Psoas muscle (tissue), 8 donors: ENCODE measurements around the gene PSMD2. TPM values are rescaled to one million over a fixed set of nuclear protein-coding genes. Genes with fewer than 3 reads are reported as not detected.

Experiments used
- ATAC-seq, 4 donors: fragments of 200-7000 bp; cut with Tn5 transposase; one replicate each; pipeline ENCODE4 v1.9.1; 2020; ENCODE audit warnings: moderate library complexity in 3 of 4, mild to moderate bottlenecking in 2 of 4
- DNase-seq, 2 donors: peaks; one replicate each; pipeline ENCODE4 v3.0.0-alpha.2; 2020
- H3K27ac ChIP-seq: fragments of 200-600 bp; one replicate; pipeline ENCODE4 v1.8.0; 2022
- H3K27me3 ChIP-seq, 3 donors: fragments of 200-600 bp in 1 of 3; one replicate each; pipeline versions ENCODE4 v1.6.1 to v1.8.0; 2013 to 2022; ENCODE audit warnings: low read length in 2 of 3, mild to moderate bottlenecking in 2 of 3, moderate library complexity in 1 of 3; ENCODE audit not compliant: insufficient read depth in 3 of 3
- H3K36me3 ChIP-seq, 2 donors: fragments of 200-600 bp in 1 of 2; one replicate each; pipeline versions ENCODE4 v1.6.1 to v1.8.0; 2013 to 2022; ENCODE audit warnings: low read depth in 1 of 2, mild to moderate bottlenecking in 1 of 2, moderate library complexity in 1 of 2; ENCODE audit not compliant: insufficient read depth in 1 of 2
- H3K4me1 ChIP-seq: fragments of 200-600 bp; one replicate; pipeline ENCODE4 v1.8.0; 2022
- H3K4me3 ChIP-seq: fragments of 200-600 bp; one replicate; pipeline ENCODE4 v1.8.0; 2022; ENCODE audit warnings: mild to moderate bottlenecking
- H3K9me3 ChIP-seq: fragments of 200-600 bp; one replicate; pipeline ENCODE4 v1.8.0; 2022
- WGBS, 3 donors: extraction: QIAGEN DNeasy Blood & Tissue Kit; methylation state at CpG; one replicate each; pipeline versions ENCODE4 v1.1.6 to v1.1.7; 2013; 5-methylcytosine and 5-hydroxymethylcytosine counted together
- intact Hi-C, 2 donors: fragments of 100-400 bp; cut with DNase I; formaldehyde crosslinking; loops; one replicate each; pipeline versions ENCODE4 v1.11.0 to v1.14.2; 2022
- polyA plus RNA-seq, 3 donors: library from polyadenylated mRNA; stranded (reverse); fragments of 200-250 nt; gene quantifications; one replicate each; pipeline ENCODE4 v1.2.3, GENCODE V29; 2013
- total RNA-seq, 4 donors: library from RNA; stranded (reverse); fragmentation: NEBNext Ultra II Directional in 2 of 4; extraction: Animal tissue kit (Norgen Biotek cat#: 25700) in 2 of 4; gene quantifications; one replicate each; pipeline versions ENCODE4 v1.2.1 to v1.2.4, GENCODE V29; 2021 to 2023
- TF ChIP-seq, protein P1 (sequence below): fragments of 200-600 bp; IDR thresholded peaks from one replicate; pipeline ENCODE4 v1.8.0; 2022; ENCODE audit warnings: antibody characterized with exemption
- donor health status: healthy with polysubstance abuse.
- donor health status: DM: no; HTN: no; CAD: no; lungs with moderate emphysema.
- donor health status: Bipolar disorder and iron deficiency.
- donor health status: healthy.
- donor health status: DM: yes; HTN: yes; CAD: no.
- donor health status: DM: no; HTN: no; CAD: no.
- donor health status: DM: no; HTN: no; CAD: no.
- donor health status: DM: yes; HTN: yes; CAD: no.

PSMD2 gene
- total and polyA plus RNA-seq, 7 donors = 338 to 898 (median 430) TPM

DNA sequence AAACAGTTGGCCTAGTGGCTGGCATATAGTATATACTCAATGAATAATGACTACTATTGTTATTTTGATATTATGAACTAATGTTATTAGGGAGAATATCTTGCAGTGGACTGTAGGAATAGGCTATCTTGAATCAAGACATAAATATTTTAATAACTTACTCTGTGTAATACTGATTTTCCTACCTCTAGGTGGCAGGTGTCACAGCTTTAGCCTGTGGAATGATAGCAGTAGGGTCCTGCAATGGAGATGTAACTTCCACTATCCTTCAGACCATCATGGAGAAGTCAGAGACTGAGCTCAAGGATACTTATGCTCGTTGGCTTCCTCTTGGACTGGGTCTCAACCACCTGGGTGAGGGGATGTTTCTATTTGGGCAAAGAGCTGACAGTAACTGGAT lies 6.5 kb downstream of the PSMD2 start:
- WGBS, 3 donors = 21 to 73% (median 31%) methylated on average over 1 of the region's 1 CpG
- H3K4me3 ChIP-seq = no peak overlapping the region
- ATAC-seq (peak; percentile 13 to 59 (median 36)), DNase-seq (no peak)
- no peaks in the 10 kb centered on the region for H3K27me3 ChIP-seq
- H3K36me3 ChIP-seq = peaks cover 36 to 94% of the 10 kb centered on the region in 2 donors
- H3K27ac ChIP-seq = no peak overlapping the region
- TF ChIP-seq, protein P1, sequence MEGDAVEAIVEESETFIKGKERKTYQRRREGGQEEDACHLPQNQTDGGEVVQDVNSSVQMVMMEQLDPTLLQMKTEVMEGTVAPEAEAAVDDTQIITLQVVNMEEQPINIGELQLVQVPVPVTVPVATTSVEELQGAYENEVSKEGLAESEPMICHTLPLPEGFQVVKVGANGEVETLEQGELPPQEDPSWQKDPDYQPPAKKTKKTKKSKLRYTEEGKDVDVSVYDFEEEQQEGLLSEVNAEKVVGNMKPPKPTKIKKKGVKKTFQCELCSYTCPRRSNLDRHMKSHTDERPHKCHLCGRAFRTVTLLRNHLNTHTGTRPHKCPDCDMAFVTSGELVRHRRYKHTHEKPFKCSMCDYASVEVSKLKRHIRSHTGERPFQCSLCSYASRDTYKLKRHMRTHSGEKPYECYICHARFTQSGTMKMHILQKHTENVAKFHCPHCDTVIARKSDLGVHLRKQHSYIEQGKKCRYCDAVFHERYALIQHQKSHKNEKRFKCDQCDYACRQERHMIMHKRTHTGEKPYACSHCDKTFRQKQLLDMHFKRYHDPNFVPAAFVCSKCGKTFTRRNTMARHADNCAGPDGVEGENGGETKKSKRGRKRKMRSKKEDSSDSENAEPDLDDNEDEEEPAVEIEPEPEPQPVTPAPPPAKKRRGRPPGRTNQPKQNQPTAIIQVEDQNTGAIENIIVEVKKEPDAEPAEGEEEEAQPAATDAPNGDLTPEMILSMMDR = peak; percentile 37
- peaks cover 12% of the 10 kb centered on the region for H3K4me1 ChIP-seq
- intact Hi-C loops = no loop called here
- no peaks in the 10 kb centered on the region for H3K9me3 ChIP-seq

DNA sequence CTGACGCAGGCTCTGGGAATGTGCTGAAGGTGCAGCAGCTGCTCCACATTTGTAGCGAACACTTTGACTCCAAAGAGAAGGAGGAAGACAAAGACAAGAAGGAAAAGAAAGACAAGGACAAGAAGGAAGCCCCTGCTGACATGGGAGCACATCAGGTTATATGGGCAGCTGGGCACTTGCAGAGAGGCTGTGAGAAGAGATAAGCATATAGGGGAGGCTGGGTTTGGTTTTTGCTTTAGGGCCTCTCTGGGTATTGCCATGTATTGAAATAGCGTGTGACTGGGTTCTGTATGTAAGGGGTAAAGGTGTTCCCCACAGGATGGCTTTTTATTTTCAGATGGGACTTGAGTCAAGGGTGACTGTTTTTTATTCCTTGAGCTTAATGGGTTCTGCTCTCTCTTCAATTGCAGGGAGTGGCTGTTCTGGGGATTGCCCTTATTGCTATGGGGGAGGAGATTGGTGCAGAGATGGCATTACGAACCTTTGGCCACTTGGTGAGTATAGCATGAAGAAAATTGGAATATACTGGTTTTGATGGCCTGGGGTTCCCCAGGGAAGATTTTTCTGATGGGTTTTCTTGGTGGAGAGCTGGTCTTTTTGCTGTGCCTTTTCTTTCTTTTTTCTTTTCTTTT lies 7.4 kb downstream of the PSMD2 start:
- Histone ChIP-seq H3K4me1 (peaks cover 4% of the 10 kb centered on the region), H3K36me3 (peaks cover 32 to 85% of the 10 kb centered on the region in 2 donors), H3K9me3 (no peaks in the 10 kb centered on the region), H3K27me3 (no peaks in the 10 kb centered on the region), H3K4me3 (no peak overlapping the region), H3K27ac (no peak overlapping the region)
- DNase-seq = no peak
- TF ChIP-seq, protein P1 = no peak
- intact Hi-C loops = no loop called here
- ATAC-seq = no peak
- WGBS, 3 donors = 91 to 92% (median 92%) methylated on average over 4 of the region's 4 CpGs

DNA sequence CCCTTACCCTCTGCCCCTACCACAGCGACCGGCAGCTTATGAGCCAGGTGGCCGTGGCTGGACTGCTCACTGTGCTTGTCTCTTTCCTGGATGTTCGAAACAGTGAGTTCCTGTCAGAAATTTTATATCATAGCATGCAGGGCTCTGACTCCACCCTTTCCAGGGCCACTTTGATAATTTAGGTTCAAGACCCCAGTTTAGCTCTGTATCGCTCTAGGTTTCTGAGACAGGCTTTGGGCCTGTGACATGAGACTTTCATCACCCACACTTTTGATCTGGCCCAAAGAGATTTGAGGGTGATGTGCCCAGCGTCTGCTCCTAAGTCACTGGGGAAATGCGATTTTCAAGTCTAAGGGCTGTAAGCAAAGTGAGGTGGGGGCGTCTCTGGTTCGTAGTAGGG lies 8.9 kb downstream of the PSMD2 start:
- no peaks in the 10 kb centered on the region for H3K4me1 ChIP-seq
- intact Hi-C loops = no loop called here
- TF ChIP-seq, protein P1 = no peak
- DNase-seq (no peak), ATAC-seq (no peak)
- H3K27ac ChIP-seq = no peak overlapping the region
- no peak overlapping the region for H3K4me3 ChIP-seq
- no peaks in the 10 kb centered on the region for H3K9me3 ChIP-seq
- WGBS, 3 donors = 91 to 95% (median 94%) methylated on average over 9 of the region's 9 CpGs
- H3K27me3 ChIP-seq = no peaks in the 10 kb centered on the region
- H3K36me3 ChIP-seq = peaks cover 25 to 70% of the 10 kb centered on the region in 2 donors

DNA sequence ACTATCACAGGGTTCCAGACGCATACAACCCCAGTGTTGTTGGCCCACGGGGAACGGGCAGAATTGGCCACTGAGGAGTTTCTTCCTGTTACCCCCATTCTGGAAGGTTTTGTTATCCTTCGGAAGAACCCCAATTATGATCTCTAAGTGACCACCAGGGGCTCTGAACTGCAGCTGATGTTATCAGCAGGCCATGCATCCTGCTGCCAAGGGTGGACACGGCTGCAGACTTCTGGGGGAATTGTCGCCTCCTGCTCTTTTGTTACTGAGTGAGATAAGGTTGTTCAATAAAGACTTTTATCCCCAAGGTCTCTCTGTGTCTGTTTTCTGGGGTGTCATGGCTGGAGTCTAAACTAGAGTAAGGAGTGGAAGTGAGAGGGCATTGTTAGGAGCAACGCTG lies 9.7 kb downstream of the PSMD2 start:
- H3K9me3 ChIP-seq = no peaks in the 10 kb centered on the region
- H3K27ac ChIP-seq = no peak overlapping the region
- no peaks in the 10 kb centered on the region for H3K27me3 ChIP-seq
- intact Hi-C loops = no loop called here
- no peaks in the 10 kb centered on the region for H3K4me1 ChIP-seq
- peaks cover 20 to 62% of the 10 kb centered on the region in 2 donors for H3K36me3 ChIP-seq
- WGBS, 3 donors = 67 to 76% (median 75%) methylated on average over 7 of the region's 7 CpGs
- TF ChIP-seq, protein P1 = no peak
- H3K4me3 ChIP-seq = no peak overlapping the region
- ATAC-seq = no peak
- DNase-seq = no peak

DNA sequence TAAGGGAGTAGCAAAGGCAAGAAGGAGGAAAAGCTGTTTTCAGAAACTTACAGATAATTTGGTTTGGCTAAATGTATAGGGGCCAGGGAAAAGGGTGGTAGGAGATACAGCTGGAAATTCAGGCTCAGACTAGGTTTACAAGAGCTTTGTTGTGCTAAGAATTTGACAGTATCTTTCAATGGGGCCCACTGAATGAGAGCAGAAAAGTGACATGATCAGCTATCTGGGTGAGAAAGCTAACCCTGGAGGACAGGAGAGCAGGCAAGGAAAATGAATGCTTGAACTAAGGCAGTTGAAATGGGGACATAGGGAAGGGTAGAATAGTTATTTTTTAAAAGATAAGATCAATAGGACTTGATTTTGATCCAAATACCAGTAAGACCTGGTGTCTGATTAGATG lies 12.6 kb downstream of the PSMD2 start:
- no peak for ATAC-seq
- DNase-seq = no peak
- intact Hi-C loops = no loop called here
- TF ChIP-seq, protein P1 = no peak
- H3K36me3 ChIP-seq = peaks cover 11 to 40% of the 10 kb centered on the region in 2 donors
- no peak overlapping the region for H3K4me3 ChIP-seq
- no peak overlapping the region for H3K27ac ChIP-seq
- H3K9me3 ChIP-seq = no peaks in the 10 kb centered on the region
- no peaks in the 10 kb centered on the region for H3K27me3 ChIP-seq
- peaks cover 10% of the 10 kb centered on the region for H3K4me1 ChIP-seq
